Liver (tissue), 3 donors: ENCODE measurements around the gene DGCR2.

Experiments used
- CTCF ChIP-seq: fragments of 150-350 bp; IDR thresholded peaks from 2 replicates; pipeline ENCODE4 v1.5.1; 2017; ENCODE audit warnings: improper control_type of control experiment, low read depth, low read length; ENCODE audit not compliant: missing input control
- FOXA1 ChIP-seq: IDR thresholded peaks from 2 replicates; pipeline ENCODE4 v1.6.1; 2016; ENCODE audit warnings: antibody characterized with exemption
- GABPA ChIP-seq, 2 donors: IDR thresholded peaks in 1 of 2; conservative IDR thresholded peaks in 1 of 2; 2 replicates each; pipeline ENCODE4 v1.6.1; 2016; ENCODE audit warnings: antibody characterized with exemption in 2 of 2, mild to moderate bottlenecking in 1 of 2, moderate library complexity in 1 of 2
- JUND ChIP-seq, 2 donors: IDR thresholded peaks; 2 replicates each; pipeline ENCODE4 v1.6.1; 2016; ENCODE audit warnings: antibody characterized with exemption in 2 of 2
- NR2F2 ChIP-seq: IDR thresholded peaks from 2 replicates; pipeline ENCODE4 v1.6.1; 2016; ENCODE audit warnings: antibody characterized with exemption
- RAD21 ChIP-seq, 2 donors: IDR thresholded peaks; 2 replicates each; pipeline ENCODE4 v1.6.1; 2016; ENCODE audit warnings: antibody characterized with exemption in 2 of 2, mild to moderate bottlenecking in 2 of 2
- REST ChIP-seq: IDR thresholded peaks from 2 replicates; pipeline ENCODE4 v1.6.1; 2016; ENCODE audit warnings: antibody characterized with exemption, mild to moderate bottlenecking
- SP1 ChIP-seq: IDR thresholded peaks from 2 replicates; pipeline ENCODE4 v1.6.1; 2018; ENCODE audit warnings: antibody characterized with exemption, mild to moderate bottlenecking
- TAF1 ChIP-seq: conservative IDR thresholded peaks from 2 replicates; pipeline ENCODE4 v1.6.1; 2016; ENCODE audit warnings: antibody characterized with exemption, mild to moderate bottlenecking
- TF ChIP-seq, protein P1 (sequence below): IDR thresholded peaks from 2 replicates; pipeline ENCODE4 v1.6.1; 2016; ENCODE audit warnings: antibody characterized with exemption
- TF ChIP-seq, protein P2 (sequence below): IDR thresholded peaks from 2 replicates; pipeline ENCODE4 v1.6.1; 2016; ENCODE audit warnings: antibody characterized with exemption
- donor health status: healthy.
- donor health status: healthy.

GRCh38 chr22:19117111-19117512 lies 5.1 kb downstream of the DGCR2 start:
- no peak for TF ChIP-seq TAF1
- no peak for TF ChIP-seq NR2F2
- TF ChIP-seq REST = no peak
- TF ChIP-seq, protein P1, sequence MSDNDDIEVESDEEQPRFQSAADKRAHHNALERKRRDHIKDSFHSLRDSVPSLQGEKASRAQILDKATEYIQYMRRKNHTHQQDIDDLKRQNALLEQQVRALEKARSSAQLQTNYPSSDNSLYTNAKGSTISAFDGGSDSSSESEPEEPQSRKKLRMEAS = no peak
- TF ChIP-seq CTCF = no peak
- no peak for TF ChIP-seq GABPA (IDR thresholded peaks at IDR 0.05 in 1 of 2, conservative IDR thresholded peaks at IDR 0.05 in 1 of 2)
- TF ChIP-seq SP1 = no peak
- TF ChIP-seq, protein P2, sequence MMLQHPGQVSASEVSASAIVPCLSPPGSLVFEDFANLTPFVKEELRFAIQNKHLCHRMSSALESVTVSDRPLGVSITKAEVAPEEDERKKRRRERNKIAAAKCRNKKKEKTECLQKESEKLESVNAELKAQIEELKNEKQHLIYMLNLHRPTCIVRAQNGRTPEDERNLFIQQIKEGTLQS = no peak
- no peak for TF ChIP-seq RAD21 (IDR thresholded peaks at IDR 0.05)
- TF ChIP-seq JUND (IDR thresholded peaks at IDR 0.05) = no peak
- TF ChIP-seq FOXA1 = no peak
